ENCODE results near the gene CSTF3.
"Not testable (repeated sequence)": the region's sequence is repeated elsewhere in the genome, so short reads cannot be mapped to it uniquely, and the experiment has no call there.

CSTF3 gene

DNA sequence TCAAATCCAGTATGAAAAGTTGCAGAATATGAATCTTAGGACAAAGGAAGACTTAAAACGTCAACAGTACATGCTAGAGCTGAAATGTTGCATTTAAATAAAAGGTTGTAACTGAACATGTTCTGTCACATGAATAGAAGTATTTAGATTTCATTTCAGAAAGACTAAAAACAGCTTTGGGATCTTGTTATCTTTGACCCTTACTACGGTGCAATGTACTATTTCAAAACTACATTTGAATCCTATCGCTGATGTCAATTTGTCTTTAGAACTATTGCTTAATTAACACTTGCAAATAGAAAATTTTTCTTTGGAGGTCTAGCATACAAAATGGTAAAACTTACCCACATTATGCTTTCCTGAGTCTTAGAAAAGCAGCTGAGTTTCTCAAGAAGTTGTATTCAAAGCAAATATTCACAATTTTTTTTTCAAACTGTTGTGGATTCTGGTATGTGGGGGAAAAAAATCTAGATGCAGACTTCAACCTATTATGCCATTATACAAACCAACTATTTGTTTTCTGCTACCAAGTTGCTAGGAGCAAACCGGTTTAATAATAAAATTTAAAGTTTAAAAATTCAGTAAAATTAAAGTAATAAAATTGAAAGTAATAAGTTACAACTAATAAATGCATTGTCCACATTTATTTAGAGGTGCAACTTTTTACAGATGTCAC lies 25.4 kb downstream of the CSTF3 start:
- DNase-seq (no peak), ATAC-seq (replicated peaks) (no peak)
- Mint-ChIP-seq H3K4me3 (no peak overlapping the region), H3K27me3 (no peaks in the 10 kb centered on the region), H3K4me1 (no peaks in the 10 kb centered on the region), H3K27ac (no peak overlapping the region), H3K9me3 (no peaks in the 10 kb centered on the region), H3K36me3 (peaks cover 3 to 8% of the 10 kb centered on the region in 2 donors)

DNA sequence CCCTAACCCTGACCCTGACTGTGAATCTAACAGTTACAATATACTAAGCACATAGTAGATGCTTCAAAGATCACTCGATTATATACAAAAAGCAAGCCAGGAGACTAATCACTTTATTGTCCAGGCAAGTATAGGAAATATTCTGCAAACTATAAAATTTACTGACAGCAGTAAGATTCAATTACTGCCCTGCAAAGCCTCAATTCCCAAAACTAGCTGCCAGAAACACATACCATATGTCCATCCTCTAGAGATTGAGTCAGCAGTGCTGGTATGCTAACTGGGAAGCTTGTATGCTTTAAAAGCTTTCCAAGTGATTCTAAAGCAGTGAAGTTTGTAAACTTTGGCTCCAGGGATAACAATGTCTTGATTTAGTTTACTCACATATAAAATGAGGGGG lies 26.1 kb downstream of the CSTF3 start:
- ATAC-seq (replicated peaks) (no peak), DNase-seq (no peak)
- no peak overlapping the region for H3K4me3 Mint-ChIP-seq

DNA sequence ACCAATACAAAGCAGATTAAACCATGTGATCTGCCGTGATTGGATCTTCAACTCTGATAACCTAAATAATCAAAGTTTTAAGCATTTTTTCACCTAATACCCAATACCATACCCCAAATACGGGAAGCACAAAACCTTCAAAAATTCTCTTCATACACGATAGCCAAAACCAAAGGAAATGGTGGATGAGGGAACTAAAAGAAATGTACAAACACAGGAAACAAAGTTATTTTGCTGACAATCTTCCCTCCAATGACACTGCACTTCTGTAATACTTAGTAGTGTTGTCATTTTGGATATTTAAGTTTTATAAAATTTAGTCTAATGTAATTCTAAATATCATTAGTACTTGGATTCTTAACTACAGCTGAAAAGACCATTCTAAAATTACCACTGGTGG lies 27.0 kb downstream of the CSTF3 start:
- ATAC-seq (replicated peaks) (no peak), DNase-seq (no peak)
- no peak overlapping the region for H3K4me3 Mint-ChIP-seq
- H3K4me1 Mint-ChIP-seq = no peaks in the 10 kb centered on the region
- H3K27me3 Mint-ChIP-seq = no peaks in the 10 kb centered on the region
- no peaks in the 10 kb centered on the region for H3K9me3 Mint-ChIP-seq
- H3K36me3 Mint-ChIP-seq = peaks cover 3 to 4% of the 10 kb centered on the region in 2 donors
- H3K27ac Mint-ChIP-seq = no peak overlapping the region

More for the DNA sequence above, 26.1 kb downstream of the CSTF3 start:
- Mint-ChIP-seq H3K36me3 (peaks cover 3 to 6% of the 10 kb centered on the region in 2 donors), H3K27ac (no peak overlapping the region), H3K27me3 (no peaks in the 10 kb centered on the region), H3K4me1 (no peaks in the 10 kb centered on the region), H3K9me3 (no peaks in the 10 kb centered on the region)

DNA sequence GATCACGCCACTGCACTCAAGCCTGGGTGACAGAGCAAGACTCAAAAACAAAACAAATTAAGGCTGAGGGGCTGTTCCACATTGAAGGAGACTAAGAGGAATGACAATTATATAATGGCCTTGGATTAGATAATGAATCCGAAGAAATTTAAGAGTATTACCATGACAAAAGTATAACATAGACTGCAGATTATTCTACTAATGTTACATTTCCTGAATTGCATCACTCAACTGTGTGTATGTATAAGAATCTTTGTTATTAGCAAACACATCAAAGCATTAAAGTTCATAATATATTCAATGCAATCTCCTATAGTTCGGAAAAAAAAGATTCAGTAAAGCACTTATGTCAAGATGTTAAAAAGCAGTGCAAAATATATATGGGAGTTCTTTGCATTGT lies 27.5 kb downstream of the CSTF3 start:
- Mint-ChIP-seq H3K27ac (no peak overlapping the region), H3K27me3 (no peaks in the 10 kb centered on the region), H3K9me3 (no peaks in the 10 kb centered on the region), H3K4me1 (peaks cover 0 to under 1% of the 10 kb centered on the region in 2 donors), H3K4me3 (no peak overlapping the region), H3K36me3 (peaks cover 3 to 4% of the 10 kb centered on the region in 2 donors)
- DNase-seq (no peak), ATAC-seq (replicated peaks) (no peak)

DNA sequence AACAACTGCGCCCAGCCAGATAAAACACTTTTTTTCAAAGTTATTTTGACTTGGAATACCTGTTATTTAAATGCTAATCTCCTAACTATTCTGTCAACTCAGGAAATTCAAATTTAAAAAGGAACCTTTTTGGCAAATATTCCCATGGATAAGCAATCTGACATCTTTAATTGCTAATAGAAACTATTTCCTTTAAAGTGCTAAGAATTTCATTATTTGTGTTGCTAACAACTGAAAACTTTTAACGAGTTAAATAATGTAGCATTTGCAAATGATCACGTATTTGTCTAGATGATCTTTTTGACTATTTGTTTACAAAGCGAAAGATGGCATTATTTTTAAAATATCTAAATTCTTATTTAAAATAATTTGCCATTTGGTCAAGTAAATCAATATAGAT lies 28.8 kb downstream of the CSTF3 start:
- Mint-ChIP-seq H3K4me1 (peaks cover 0 to 2% of the 10 kb centered on the region in 2 donors), H3K27me3 (no peaks in the 10 kb centered on the region), H3K9me3 (no peaks in the 10 kb centered on the region), H3K27ac (no peak overlapping the region), H3K4me3 (no peak overlapping the region), H3K36me3 (peaks cover 3 to 4% of the 10 kb centered on the region in 2 donors)
- ATAC-seq (replicated peaks) (no peak), DNase-seq (no peak)

DNA sequence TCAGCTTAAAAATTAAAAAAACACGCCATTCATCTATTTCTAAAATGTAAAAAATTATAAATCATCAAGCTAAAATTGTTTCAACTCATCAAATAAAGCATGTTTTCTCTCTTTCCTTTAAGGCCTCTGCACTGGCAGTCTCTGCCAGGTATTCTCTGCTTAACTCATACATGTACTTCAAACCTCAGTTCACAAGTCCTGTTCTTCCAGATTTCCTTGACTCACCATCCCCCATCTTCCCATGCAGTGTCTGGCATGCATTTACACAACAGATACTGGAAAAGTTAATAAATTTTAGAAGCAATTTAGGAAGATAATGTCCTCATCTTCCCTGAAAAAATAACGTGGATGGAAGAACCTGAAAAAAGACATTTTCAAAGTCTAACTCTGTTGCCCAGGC lies 32.5 kb downstream of the CSTF3 start:
- peaks cover 13 to 18% of the 10 kb centered on the region in 2 donors for H3K36me3 Mint-ChIP-seq
- H3K4me3 Mint-ChIP-seq = no peak overlapping the region
- DNase-seq (no peak), ATAC-seq (replicated peaks) (no peak)
- H3K9me3 Mint-ChIP-seq = peaks cover 0 to 2% of the 10 kb centered on the region in 2 donors
- H3K27me3 Mint-ChIP-seq = no peaks in the 10 kb centered on the region
- H3K27ac Mint-ChIP-seq = no peak overlapping the region
- H3K4me1 Mint-ChIP-seq = peaks cover 0 to 4% of the 10 kb centered on the region in 2 donors

DNA sequence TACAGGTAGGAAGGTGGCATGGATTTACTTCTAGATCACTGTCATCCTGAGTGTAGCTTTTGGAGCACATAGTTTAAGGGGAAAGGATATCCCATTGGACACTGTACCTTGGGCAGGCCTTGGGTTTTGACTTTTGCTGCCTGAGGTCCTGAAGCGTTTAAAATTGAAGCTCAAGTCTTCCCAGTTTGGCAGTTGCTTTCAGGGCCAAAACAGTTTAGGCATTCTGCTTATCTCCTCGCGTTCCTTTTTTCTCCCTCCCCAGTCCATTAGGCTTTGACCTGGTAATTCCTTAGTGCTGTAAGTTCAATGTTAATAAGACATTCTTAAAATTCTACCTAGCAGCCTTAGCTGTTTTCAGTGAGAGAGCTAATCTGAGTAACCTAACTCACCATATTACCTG lies 35.7 kb downstream of the CSTF3 start:
- no peak overlapping the region for H3K27ac Mint-ChIP-seq
- DNase-seq (no peak), ATAC-seq (replicated peaks) (no peak)
- H3K9me3 Mint-ChIP-seq = peaks cover 0 to 2% of the 10 kb centered on the region in 2 donors
- no peak overlapping the region for H3K4me3 Mint-ChIP-seq
- H3K36me3 Mint-ChIP-seq = peaks cover 11 to 14% of the 10 kb centered on the region in 2 donors
- no peaks in the 10 kb centered on the region for H3K27me3 Mint-ChIP-seq
- peaks cover 0 to 4% of the 10 kb centered on the region in 2 donors for H3K4me1 Mint-ChIP-seq

DNA sequence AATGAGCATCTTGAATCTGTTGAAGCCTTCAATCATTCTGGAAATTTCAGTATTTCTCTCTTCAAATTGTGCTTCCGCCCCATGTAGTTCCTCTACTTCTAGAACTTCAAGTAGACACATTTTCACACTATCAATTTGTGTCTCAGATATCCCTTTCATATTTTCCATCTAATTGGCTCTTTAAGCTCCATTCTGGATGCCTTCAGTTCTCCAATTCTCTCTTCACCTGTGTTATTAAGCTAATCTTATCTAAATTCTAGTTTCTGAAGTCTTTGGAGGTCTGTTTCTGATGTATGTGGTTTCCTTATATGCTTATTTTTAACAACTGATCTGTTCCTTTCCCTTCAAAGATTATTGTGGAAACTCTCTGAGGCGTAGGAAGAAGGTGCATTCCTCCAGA lies 36.3 kb downstream of the CSTF3 start:
- no peak for ATAC-seq (replicated peaks)
- Mint-ChIP-seq H3K27ac (no peak overlapping the region), H3K4me1 (peaks cover 0 to 4% of the 10 kb centered on the region in 2 donors)

DNA sequence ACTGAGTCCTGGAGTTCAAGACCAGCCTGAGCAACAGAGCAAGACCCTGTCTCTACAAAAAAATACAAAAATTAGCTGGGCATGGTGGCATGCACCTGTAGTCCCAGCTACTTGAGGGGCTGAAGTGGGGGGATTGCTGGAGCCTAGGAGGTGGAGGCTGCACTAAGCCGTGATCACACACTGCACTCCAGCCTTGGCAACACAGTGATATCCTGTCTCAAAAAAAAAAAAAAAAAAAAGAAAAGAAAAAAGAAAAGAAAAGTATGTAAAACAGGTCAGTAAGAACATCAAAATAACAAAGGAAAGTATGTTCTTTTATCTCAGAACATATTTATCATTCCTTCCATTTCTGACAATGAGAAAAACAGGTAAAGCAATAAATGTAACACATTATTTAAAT lies 38.6 kb downstream of the CSTF3 start:
- H3K36me3 Mint-ChIP-seq = peaks cover 11 to 14% of the 10 kb centered on the region in 2 donors
- DNase-seq; H3K4me3 Mint-ChIP-seq; ATAC-seq (replicated peaks); H3K27ac Mint-ChIP-seq; H3K4me1 Mint-ChIP-seq; H3K9me3 Mint-ChIP-seq; H3K27me3 Mint-ChIP-seq: not testable (repeated sequence)

More for the DNA sequence above, 36.3 kb downstream of the CSTF3 start:
- peaks cover 0 to 2% of the 10 kb centered on the region in 2 donors for H3K9me3 Mint-ChIP-seq
- H3K36me3 Mint-ChIP-seq = peaks cover 11 to 14% of the 10 kb centered on the region in 2 donors
- H3K4me3 Mint-ChIP-seq = no peak overlapping the region
- H3K27me3 Mint-ChIP-seq = no peaks in the 10 kb centered on the region
- no peak for DNase-seq

DNA sequence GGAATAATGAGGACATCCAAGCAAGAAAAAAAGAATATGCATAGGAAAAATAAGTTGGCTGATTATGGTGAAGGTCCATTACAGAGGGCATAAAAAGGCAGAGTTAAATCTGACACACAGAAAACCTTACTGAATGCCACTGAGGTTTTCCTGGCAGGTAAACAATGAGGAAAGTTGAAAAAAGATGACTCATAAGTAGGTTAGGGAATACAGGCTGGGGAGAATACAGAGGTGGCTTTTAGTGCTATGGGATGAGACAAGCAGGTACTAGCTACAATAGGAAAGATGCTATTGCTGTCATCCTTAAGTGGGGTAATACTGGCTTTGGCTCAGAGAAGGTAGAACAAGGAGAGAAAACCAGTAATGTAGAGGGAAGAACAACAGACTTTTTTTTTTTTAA lies 44.7 kb downstream of the CSTF3 start:
- Mint-ChIP-seq H3K36me3 (no peaks in the 10 kb centered on the region), H3K9me3 (no peaks in the 10 kb centered on the region), H3K27ac (no peak overlapping the region), H3K4me3 (no peak overlapping the region), H3K4me1 (peaks cover 0 to 6% of the 10 kb centered on the region in 2 donors), H3K27me3 (no peaks in the 10 kb centered on the region)
- DNase-seq (no peak), ATAC-seq (replicated peaks) (no peak)

DNA sequence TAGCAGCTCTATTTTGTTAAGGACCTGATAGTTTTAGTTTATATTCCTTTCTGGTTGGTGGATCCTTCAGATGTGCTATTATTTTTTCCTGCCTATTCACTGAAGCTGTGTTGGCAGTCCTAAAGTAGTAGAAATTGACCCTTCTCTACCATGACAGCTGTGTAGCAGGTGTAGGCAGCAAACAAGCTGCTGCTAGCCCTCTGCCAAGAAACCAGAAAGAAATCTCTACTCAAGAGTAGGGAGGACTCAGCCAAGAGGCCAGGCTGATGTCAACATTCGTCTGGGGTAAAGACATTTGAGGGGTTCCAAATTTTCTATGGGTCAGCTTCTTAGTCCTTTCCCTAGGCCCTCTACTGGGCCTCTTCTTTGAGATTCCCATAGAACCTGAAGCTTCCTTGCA lies 51.2 kb downstream of the CSTF3 start:
- Mint-ChIP-seq H3K36me3 (peaks cover 12 to 13% of the 10 kb centered on the region in 2 donors), H3K4me1 (no peaks in the 10 kb centered on the region), H3K4me3 (no peak overlapping the region), H3K27ac (no peak overlapping the region), H3K9me3 (no peaks in the 10 kb centered on the region), H3K27me3 (no peaks in the 10 kb centered on the region)
- no peak for DNase-seq
- ATAC-seq (replicated peaks) = no peak

DNA sequence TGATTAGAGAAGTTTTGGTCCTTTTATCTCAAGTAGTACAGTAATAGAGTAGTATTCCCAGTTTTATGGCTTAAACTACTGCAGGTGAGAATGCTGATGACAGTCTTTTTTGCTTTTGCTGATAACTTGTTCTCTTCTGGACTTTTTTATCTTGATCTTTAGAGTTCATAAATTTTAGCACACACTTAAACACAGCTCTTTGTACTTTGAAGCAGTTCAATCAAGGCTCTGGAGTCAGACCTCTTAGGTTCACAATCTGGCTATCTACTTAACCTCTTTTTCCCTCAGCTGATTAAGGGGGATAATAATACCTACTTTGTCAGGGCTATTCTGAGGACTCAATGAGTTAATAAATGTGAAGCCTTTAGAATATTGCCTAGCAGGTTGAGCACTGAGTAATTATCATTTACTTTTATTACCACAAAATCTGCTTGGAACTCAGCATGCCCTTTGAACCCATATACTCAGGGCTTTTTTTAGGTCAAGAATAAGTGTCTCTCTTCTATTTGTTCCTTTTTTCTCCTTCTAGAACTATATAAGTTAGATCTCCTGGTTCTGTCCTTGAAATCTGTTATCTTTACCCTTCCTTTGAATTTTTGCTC lies 51.9 kb downstream of the CSTF3 start:
- Mint-ChIP-seq H3K27me3 (no peaks in the 10 kb centered on the region), H3K9me3 (no peaks in the 10 kb centered on the region), H3K4me3 (no peak overlapping the region), H3K27ac (no peak overlapping the region), H3K36me3 (peaks cover 15 to 17% of the 10 kb centered on the region in 2 donors), H3K4me1 (no peaks in the 10 kb centered on the region)
- no peak for ATAC-seq (replicated peaks)
- no peak for DNase-seq

DNA sequence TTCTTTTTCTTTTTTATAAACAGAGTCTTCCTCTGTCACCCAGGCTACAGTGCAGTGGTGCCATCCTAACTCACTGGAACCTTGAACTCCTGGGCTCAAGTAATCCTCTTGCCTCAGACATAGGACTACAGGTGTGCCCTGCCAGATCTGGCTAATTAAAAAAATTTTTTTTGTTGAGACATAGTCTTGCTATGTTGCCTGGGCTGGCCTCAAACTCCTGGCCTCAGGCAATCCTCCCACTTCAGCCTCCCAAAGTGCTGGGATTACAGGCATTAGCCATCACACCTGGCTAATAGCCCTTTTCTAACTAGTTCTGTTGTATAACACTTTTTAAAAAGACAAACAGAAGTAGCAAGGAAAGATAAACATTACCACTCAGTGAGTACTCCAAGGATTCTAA lies 57.4 kb downstream of the CSTF3 start:
- ATAC-seq (replicated peaks) = no peak
- Mint-ChIP-seq H3K4me1 (no peaks in the 10 kb centered on the region), H3K9me3 (no peaks in the 10 kb centered on the region), H3K27me3 (no peaks in the 10 kb centered on the region), H3K36me3 (peaks cover 27 to 33% of the 10 kb centered on the region in 2 donors), H3K27ac (no peak overlapping the region), H3K4me3 (no peak overlapping the region)
- no peak for DNase-seq

DNA sequence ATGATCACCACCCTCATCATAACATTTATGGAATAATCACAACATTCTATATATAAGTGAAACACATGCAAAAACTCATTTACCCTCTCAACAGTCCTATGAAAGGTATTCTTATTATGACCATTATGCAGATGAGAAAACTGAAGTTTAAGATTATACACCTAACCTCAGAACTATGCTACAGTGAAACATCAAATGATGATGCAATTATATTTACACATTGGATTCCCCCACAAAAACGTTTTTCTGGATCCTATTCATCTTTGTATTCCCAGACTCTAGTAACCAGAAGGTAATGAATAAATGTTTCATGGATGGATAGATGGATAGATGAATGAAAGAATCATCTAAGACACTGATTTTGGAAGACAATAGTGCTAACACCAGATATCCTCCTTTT lies 67.1 kb downstream of the CSTF3 start:
- Mint-ChIP-seq H3K9me3 (no peaks in the 10 kb centered on the region), H3K36me3 (peaks cover 23 to 43% of the 10 kb centered on the region in 2 donors), H3K4me1 (no peaks in the 10 kb centered on the region), H3K27ac (no peak overlapping the region), H3K27me3 (no peaks in the 10 kb centered on the region), H3K4me3 (no peak overlapping the region)
- ATAC-seq (replicated peaks) (no peak), DNase-seq (no peak)

DNA sequence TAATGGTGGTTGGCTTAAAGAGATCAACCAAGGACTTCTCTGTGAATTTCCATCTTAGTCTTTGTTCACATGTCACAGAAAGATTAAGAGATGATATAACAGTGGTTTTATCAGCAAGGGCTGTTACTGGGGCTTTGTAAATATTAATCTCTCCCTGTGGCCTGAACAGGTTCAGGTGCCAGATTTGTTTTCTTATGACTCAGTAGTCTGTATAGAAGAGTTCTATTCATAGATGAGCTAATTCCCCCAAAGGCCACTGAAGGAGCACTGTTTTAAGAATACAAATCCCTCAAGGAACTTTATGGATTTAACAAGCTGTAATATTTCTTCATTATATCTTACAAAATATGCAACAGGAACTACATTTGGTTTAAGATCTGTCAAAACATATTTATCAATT lies 71.5 kb downstream of the CSTF3 start:
- peaks cover 20 to 43% of the 10 kb centered on the region in 2 donors for H3K36me3 Mint-ChIP-seq
- H3K27me3 Mint-ChIP-seq = no peaks in the 10 kb centered on the region
- no peak overlapping the region for H3K4me3 Mint-ChIP-seq
- H3K4me1 Mint-ChIP-seq = no peaks in the 10 kb centered on the region
- no peak overlapping the region for H3K27ac Mint-ChIP-seq
- DNase-seq (no peak), ATAC-seq (replicated peaks) (no peak)
- H3K9me3 Mint-ChIP-seq = no peaks in the 10 kb centered on the region
